SK-N-SH (cell line): ENCODE results near the gene WASF3. TPM values are rescaled to one million over a fixed set of nuclear protein-coding genes. Genes with fewer than 3 reads are reported as not detected.

Experiments used
- CTCF ChIA-PET: fragments of 300-600, 350-600 bp; formaldehyde crosslinking; extraction: SDS; loops from one replicate; lab custom pipeline; 2021; lab: Yijun Ruan, JAX
- POLR2A ChIA-PET: fragments of 350-600 bp; sonication (Branson Sonifier 250); formaldehyde crosslinking; extraction: SDS; loops from one replicate; lab custom pipeline; 2020; ENCODE audit warnings: antibody characterized with exemption, inconsistent platforms; lab: Yijun Ruan, JAX
- DNase-seq: peaks from one replicate; pipeline ENCODE4 v3.0.0; 2012
- H2AFZ ChIP-seq: fragments of 200-600 bp; sonication (generic); 2 replicates; pipeline ENCODE4 v1.8.1; 2016; ENCODE audit warnings: antibody characterized with exemption, mild to moderate bottlenecking, low read depth
- H3F3A ChIP-seq: fragments of 200-600 bp; sonication (generic); replicated peaks from 2 replicates; pipeline ENCODE3; 2016; ENCODE audit warnings: antibody characterized with exemption, mild to moderate bottlenecking; ENCODE audit not compliant: insufficient read depth
- H3K27ac ChIP-seq, 2 experiments: fragments of 200-500 bp in 1 of 2; fragments of 200-600 bp in 1 of 2; sonication (Bioruptor generic) in 1 of 2; sonication (generic), shearing (Covaris generic) in 1 of 2; 2 replicates each; pipeline versions ENCODE4 v1.5.1 to v1.6.1; 2014 to 2016; ENCODE audit warnings: low read depth in 2 of 2, inconsistent platforms in 1 of 2, low read length in 1 of 2, mild to moderate bottlenecking in 1 of 2, mixed read lengths in 1 of 2
- H3K27me3 ChIP-seq: fragments of 200-600 bp; sonication (generic), shearing (Covaris generic); 2 replicates; pipeline ENCODE4 v1.6.1; 2016; ENCODE audit warnings: mixed run types; ENCODE audit not compliant: insufficient read depth
- H3K36me3 ChIP-seq, 2 experiments: fragments of 200-500 bp in 1 of 2; fragments of 200-600 bp in 1 of 2; sonication (Bioruptor generic) in 1 of 2; sonication (generic) in 1 of 2; replicated peaks in 1 of 2; 2 replicates each; pipeline versions ENCODE3 to v1.5.1; 2014 to 2016; ENCODE audit warnings: low read length in 1 of 2, mild to moderate bottlenecking in 1 of 2; ENCODE audit not compliant: insufficient read depth in 2 of 2, control insufficient read depth in 1 of 2
- H3K4me1 ChIP-seq, 2 experiments: fragments of 200-500 bp in 1 of 2; fragments of 200-600 bp in 1 of 2; sonication (Bioruptor generic) in 1 of 2; sonication (generic), shearing (Covaris generic) in 1 of 2; 2 replicates each; pipeline versions ENCODE4 v1.5.1 to v1.6.1; 2014 to 2016; ENCODE audit warnings: low read depth in 1 of 2, low read length in 1 of 2, mixed run types in 1 of 2; ENCODE audit not compliant: insufficient read depth in 2 of 2, control insufficient read depth in 1 of 2
- H3K4me2 ChIP-seq: fragments of 200-600 bp; sonication (generic), shearing (Covaris generic); 2 replicates; pipeline ENCODE4 v1.6.1; 2017; ENCODE audit warnings: mixed run types
- H3K4me3 ChIP-seq, 2 experiments: fragments of 200-500 bp in 1 of 2; fragments of 200-600 bp in 1 of 2; sonication (Bioruptor generic) in 1 of 2; sonication (generic), shearing (Covaris generic) in 1 of 2; 2 replicates each; pipeline versions ENCODE4 v1.5.1 to v1.8.1; 2014 to 2016; ENCODE audit warnings: low read depth in 2 of 2, inconsistent platforms in 1 of 2, low read length in 1 of 2, mild to moderate bottlenecking in 1 of 2, mixed read lengths in 1 of 2, moderate library complexity in 1 of 2
- H3K79me2 ChIP-seq: fragments of 200-600 bp; sonication (generic); 2 replicates; pipeline ENCODE4 v1.8.1; 2017; ENCODE audit warnings: mild to moderate bottlenecking; ENCODE audit not compliant: insufficient read depth
- H3K9ac ChIP-seq: fragments of 200-600 bp; sonication (generic); 2 replicates; pipeline ENCODE4 v1.6.1; 2017; ENCODE audit warnings: mixed run types
- H3K9me2 ChIP-seq: fragments of 200-600 bp; sonication (generic); 2 replicates; pipeline ENCODE4 v1.6.1; 2017; ENCODE audit warnings: mixed run types
- H3K9me3 ChIP-seq: fragments of 200-600 bp; sonication (generic); 2 replicates; pipeline ENCODE4 v1.6.1; 2017; ENCODE audit warnings: mixed run types, mild to moderate bottlenecking, moderate library complexity
- H4K20me1 ChIP-seq: fragments of 200-600 bp; sonication (generic); 2 replicates; pipeline ENCODE4 v1.6.1; 2017; ENCODE audit warnings: mild to moderate bottlenecking, mixed run types; ENCODE audit not compliant: insufficient read depth
- CTCF ChIP-seq: fragments of 200-600 bp; sonication (generic); IDR thresholded peaks from 2 replicates; pipeline ENCODE4 v1.6.1; 2017; ENCODE audit warnings: antibody characterized with exemption, mild to moderate bottlenecking, moderate library complexity
- FOSL2 ChIP-seq: IDR thresholded peaks from 2 replicates; pipeline ENCODE4 v1.4.0; 2012; ENCODE audit warnings: low read depth, mild to moderate bottlenecking, moderate library complexity, borderline replicate concordance
- FOXM1 ChIP-seq: IDR thresholded peaks from 2 replicates; pipeline ENCODE4 v1.4.0; 2012; ENCODE audit warnings: low read depth, mild to moderate bottlenecking
- GATA2 ChIP-seq: sonication (generic); formaldehyde crosslinking; IDR thresholded peaks from 2 replicates; pipeline ENCODE4 v1.5.0; 2020; ENCODE audit warnings: mild to moderate bottlenecking, missing genetic modification reagents
- MAX ChIP-seq: IDR thresholded peaks from 2 replicates; pipeline ENCODE4 v1.4.0; 2012; ENCODE audit warnings: low read depth
- MEF2A ChIP-seq: IDR thresholded peaks from 2 replicates; pipeline ENCODE4 v1.4.0; 2012; ENCODE audit warnings: low read depth, borderline replicate concordance
- MXI1 ChIP-seq: IDR thresholded peaks from 2 replicates; pipeline ENCODE4 v1.6.1; 2012; ENCODE audit warnings: mild to moderate bottlenecking, low read depth, low read length, improper control_type of control experiment
- NFIC ChIP-seq: IDR thresholded peaks from 2 replicates; pipeline ENCODE4 v1.4.0; 2012; ENCODE audit warnings: borderline replicate concordance
- POLR2AphosphoS5 ChIP-seq: IDR thresholded peaks from 2 replicates; pipeline ENCODE4 v1.6.1; 2012; ENCODE audit warnings: low read depth, low read length
- RCOR1 ChIP-seq: fragments of 150-350 bp; IDR thresholded peaks from 2 replicates; pipeline ENCODE4 v1.6.1; 2017; ENCODE audit warnings: antibody characterized with exemption, low read length
- REST ChIP-seq: IDR thresholded peaks from 2 replicates; pipeline ENCODE4 v1.6.1; 2012; ENCODE audit warnings: mild to moderate bottlenecking, low read depth, low read length, moderate library complexity
- RFX5 ChIP-seq: IDR thresholded peaks from 2 replicates; pipeline ENCODE4 v1.6.1; 2012; ENCODE audit warnings: mild to moderate bottlenecking, improper control_type of control experiment, low read length
- RXRA ChIP-seq: IDR thresholded peaks from 2 replicates; pipeline ENCODE4 v1.4.0; 2012; ENCODE audit warnings: low read depth, mild to moderate bottlenecking, borderline replicate concordance
- SIN3A ChIP-seq: IDR thresholded peaks from 2 replicates; pipeline ENCODE4 v1.6.1; 2012; ENCODE audit warnings: low read depth, mild to moderate bottlenecking, low read length, moderate library complexity, borderline replicate concordance
- SMC3 ChIP-seq: IDR thresholded peaks from 2 replicates; pipeline ENCODE4 v1.6.1; 2012; ENCODE audit warnings: low read depth, low read length, improper control_type of control experiment
- TAF1 ChIP-seq: IDR thresholded peaks from 2 replicates; pipeline ENCODE4 v1.6.1; 2012; ENCODE audit warnings: low read depth, mild to moderate bottlenecking, low read length, moderate library complexity, borderline replicate concordance
- TEAD4 ChIP-seq: IDR thresholded peaks from 2 replicates; pipeline ENCODE4 v1.4.0; 2012; ENCODE audit warnings: mild to moderate bottlenecking, borderline replicate concordance; ENCODE audit not compliant: insufficient read depth
- USF1 ChIP-seq: IDR thresholded peaks from 2 replicates; pipeline ENCODE4 v1.4.0; 2012; ENCODE audit warnings: low read depth, borderline replicate concordance
- USF2 ChIP-seq: fragments of 150-350 bp; IDR thresholded peaks from 2 replicates; pipeline ENCODE4 v1.6.1; 2017; ENCODE audit warnings: antibody characterized with exemption, low read length, low read depth, borderline replicate concordance
- YY1 ChIP-seq: IDR thresholded peaks from 2 replicates; pipeline ENCODE4 v1.4.0; 2012; ENCODE audit warnings: low read depth, mild to moderate bottlenecking
- WGBS: methylation state at CpG from one replicate; pipeline ENCODE4 v1.1.6; 2017; ENCODE audit warnings: low lambda C conversion rate; 5-methylcytosine and 5-hydroxymethylcytosine counted together
- polyA plus RNA-seq, 3 experiments: library from polyadenylated mRNA; depleted of rRNA; stranded (reverse); fragments of >200 nt; gene quantifications; 2 replicates each; pipeline ENCODE4 v1.2.3, GENCODE V29; 2012

The WASF3 gene
- polyA plus RNA-seq, 1 of the 3 experiments (the other 2 are of a cell fraction) = 10.4 TPM

- H3K36me3 ChIP-seq = no peaks in the 10 kb centered on the region
- H3K9ac ChIP-seq = no peak overlapping the region
- peaks cover 0 to 5% of the 10 kb centered on the region in 2 experiments; a peak in 1 of 4 replicates for H3K4me1 ChIP-seq
- no peaks in the 10 kb centered on the region for H3K27me3 ChIP-seq
- H3K4me3 ChIP-seq = no peak overlapping the region
- no peaks in the 10 kb centered on the region for H4K20me1 ChIP-seq
- WGBS = 72% methylated on average over 1 of the region's 1 CpG
- CTCF ChIA-PET = interaction anchor here (0.6 kb wide), 1 partner anchor 93 kb away, joined by 3 read pairs; no protein-coding TSS in a partner anchor
- 0 out of 2 replicates have a peak, but pooled peaks cover 4% of the 10 kb centered on the region for H3K9me3 ChIP-seq
- H3K27ac ChIP-seq = no peak overlapping the region
- H3K9me2 ChIP-seq = no peaks in the 10 kb centered on the region
- peaks cover 78% of the 10 kb centered on the region; the same call in 1 of the 2 replicates for H3K79me2 ChIP-seq
- TF ChIP-seq NFIC (no peak), USF2 (no peak)
- POLR2A ChIA-PET = no interaction called here
- H3K4me2 ChIP-seq = no peak overlapping the region
- no peaks in the 10 kb centered on the region for H3F3A ChIP-seq
- no peak for DNase-seq
- no peak overlapping the region for H2AFZ ChIP-seq
Measured at GRCh38 chr13:26593661-26594060, 36.2 kb downstream of the WASF3 start.

GRCh38 chr13:26594363-26594762 lies 36.9 kb downstream of the WASF3 start:
- H3K9me2 ChIP-seq = no peaks in the 10 kb centered on the region
- H3K27me3 ChIP-seq = no peaks in the 10 kb centered on the region
- ChIA-PET POLR2A (no interaction called here), CTCF (interaction anchor here (0.7 kb wide), 1 partner anchor 12 kb away, joined by 3 read pairs; no protein-coding TSS in a partner anchor)
- no peak for DNase-seq
- H4K20me1 ChIP-seq = no peaks in the 10 kb centered on the region
- H3K9ac ChIP-seq = no peak overlapping the region
- H3K4me2 ChIP-seq = no peak overlapping the region
- no peak overlapping the region for H3K4me3 ChIP-seq
- 84% methylated on average over 8 of the region's 8 CpGs for WGBS
- 0 out of 2 replicates have a peak, but pooled peaks cover 4% of the 10 kb centered on the region for H3K9me3 ChIP-seq
- peaks cover 73% of the 10 kb centered on the region; the same call in 1 of the 2 replicates for H3K79me2 ChIP-seq
- H3K4me1 ChIP-seq = peaks cover 0 to 5% of the 10 kb centered on the region in 2 experiments; a peak in 2 of 4 replicates
- no peak overlapping the region for H2AFZ ChIP-seq
- no peaks in the 10 kb centered on the region for H3F3A ChIP-seq
- H3K36me3 ChIP-seq = no peaks in the 10 kb centered on the region
- H3K27ac ChIP-seq = no peak overlapping the region
- TF ChIP-seq YY1 (no peak), REST (no peak), SIN3A (no peak), FOXM1 (no peak), TEAD4 (no peak), MEF2A (no peak), GATA2 (CRISPR knock-in tag) (no peak), POLR2AphosphoS5 (no peak), MXI1 (no peak), RFX5 (no peak), USF1 (no peak), RCOR1 (no peak), FOSL2 (no peak), NFIC (no peak), RXRA (no peak), CTCF (no peak), TAF1 (no peak), SMC3 (no peak), MAX (no peak)
